Islet precursor cell (in vitro differentiated cells): ENCODE data around the gene CARD10.

Source experiments
- DNase-seq: peaks from one replicate; pipeline ENCODE4 v3.0.0-alpha.2; 2018

CARD10 gene, protein sequence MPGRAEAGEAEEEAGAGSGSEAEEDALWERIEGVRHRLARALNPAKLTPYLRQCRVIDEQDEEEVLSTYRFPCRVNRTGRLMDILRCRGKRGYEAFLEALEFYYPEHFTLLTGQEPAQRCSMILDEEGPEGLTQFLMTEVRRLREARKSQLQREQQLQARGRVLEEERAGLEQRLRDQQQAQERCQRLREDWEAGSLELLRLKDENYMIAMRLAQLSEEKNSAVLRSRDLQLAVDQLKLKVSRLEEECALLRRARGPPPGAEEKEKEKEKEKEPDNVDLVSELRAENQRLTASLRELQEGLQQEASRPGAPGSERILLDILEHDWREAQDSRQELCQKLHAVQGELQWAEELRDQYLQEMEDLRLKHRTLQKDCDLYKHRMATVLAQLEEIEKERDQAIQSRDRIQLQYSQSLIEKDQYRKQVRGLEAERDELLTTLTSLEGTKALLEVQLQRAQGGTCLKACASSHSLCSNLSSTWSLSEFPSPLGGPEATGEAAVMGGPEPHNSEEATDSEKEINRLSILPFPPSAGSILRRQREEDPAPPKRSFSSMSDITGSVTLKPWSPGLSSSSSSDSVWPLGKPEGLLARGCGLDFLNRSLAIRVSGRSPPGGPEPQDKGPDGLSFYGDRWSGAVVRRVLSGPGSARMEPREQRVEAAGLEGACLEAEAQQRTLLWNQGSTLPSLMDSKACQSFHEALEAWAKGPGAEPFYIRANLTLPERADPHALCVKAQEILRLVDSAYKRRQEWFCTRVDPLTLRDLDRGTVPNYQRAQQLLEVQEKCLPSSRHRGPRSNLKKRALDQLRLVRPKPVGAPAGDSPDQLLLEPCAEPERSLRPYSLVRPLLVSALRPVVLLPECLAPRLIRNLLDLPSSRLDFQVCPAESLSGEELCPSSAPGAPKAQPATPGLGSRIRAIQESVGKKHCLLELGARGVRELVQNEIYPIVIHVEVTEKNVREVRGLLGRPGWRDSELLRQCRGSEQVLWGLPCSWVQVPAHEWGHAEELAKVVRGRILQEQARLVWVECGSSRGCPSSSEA

DNA sequence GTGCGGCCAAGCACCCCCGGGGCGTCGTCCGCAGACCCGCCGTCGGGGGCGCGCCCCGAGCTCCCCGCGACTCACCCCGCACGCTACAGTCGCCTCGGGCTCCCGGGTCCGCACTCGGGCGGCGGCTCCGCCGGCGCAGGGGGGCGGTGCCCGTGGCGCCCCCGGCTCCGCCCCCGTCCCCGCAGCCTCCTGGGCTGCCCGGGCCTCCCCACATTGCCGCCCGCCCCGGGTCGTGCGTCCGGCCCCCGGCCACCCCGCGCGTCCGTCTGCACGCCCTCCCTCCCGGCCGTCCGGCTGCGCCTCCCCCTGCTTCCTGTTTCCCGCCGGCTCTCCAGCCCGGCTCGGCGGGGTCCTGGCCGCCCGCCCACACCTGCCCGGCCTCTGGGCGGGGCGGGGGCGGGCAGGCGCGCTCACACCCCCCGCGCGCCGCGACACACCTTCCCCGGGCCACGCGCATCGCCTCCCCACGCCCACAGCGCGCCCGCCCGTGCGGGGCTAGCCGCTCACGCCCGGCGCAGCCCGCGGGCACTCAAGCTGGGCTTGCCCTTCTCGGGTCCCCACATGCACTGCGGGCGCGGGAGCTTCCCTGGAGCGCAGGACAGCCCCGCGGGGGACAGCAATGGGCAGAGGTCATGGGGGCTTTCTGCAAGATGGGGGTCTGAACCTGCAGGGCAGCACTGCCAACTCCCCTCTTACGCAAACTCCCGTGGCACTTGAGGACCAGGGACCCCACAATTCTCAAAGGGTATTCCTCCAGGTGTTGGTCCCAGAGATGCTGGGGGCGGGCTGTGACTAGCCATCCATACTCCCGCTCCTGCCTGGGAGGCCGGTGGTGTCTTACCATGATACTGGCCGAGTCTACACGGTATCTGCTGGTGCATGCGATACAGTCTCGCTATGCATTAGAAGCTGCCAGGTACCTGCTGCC, at the start of gene CARD10:
Gene CARD10, minus strand, starts transcription at position 148 of the 928 bp plus-strand sequence. CDS start 215 bp downstream, outside the sequence.
- DNase-seq, result no peak

DNA sequence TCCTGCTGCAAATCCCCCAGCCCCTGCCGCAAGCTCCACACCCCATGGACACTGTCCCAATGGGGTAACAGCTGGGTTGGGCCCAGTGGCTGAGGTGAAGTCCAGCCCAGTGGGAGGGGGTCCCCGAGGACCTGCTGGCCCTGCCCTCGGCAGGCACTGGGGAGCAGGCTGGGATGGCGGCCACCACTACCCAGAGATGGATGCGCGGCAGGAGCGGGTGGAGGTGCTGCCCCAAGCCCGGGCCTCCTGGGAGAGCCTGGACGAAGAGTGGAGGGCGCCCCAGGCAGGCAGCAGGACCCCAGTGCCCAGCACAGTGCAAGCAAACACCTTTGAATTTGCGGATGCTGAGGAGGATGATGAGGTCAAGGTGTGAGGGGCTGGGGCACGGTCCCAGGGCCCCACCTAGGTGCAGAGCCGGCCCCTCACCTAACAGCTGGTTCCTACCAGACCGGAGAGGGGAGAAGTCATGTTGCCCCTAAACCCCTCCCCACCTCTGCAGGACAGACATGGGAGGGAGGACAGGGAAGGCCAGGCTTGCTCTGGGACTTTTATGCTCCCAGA, 49.3 kb upstream of the CARD10 start:
- DNase-seq, result no peak

DNA sequence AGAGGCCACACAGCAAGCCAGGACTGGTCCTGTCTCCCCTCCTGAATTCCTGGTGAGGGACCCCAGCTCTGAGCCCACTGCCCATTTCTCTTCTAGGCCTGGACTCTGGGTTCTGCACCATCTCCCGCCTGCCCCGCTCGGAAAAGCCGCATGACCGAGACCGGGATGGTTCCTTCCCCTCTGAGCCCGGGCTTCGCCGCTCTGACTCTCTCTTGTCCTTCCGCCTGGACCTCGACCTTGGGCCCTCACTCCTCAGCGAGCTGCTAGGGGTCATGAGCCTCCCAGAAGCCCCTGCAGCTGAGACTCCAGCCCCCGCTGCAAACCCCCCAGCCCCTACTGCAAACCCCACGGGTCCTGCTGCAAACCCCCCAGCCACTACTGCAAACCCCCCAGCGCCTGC, 48.8 kb upstream of the CARD10 start:
- no peak for DNase-seq

DNA sequence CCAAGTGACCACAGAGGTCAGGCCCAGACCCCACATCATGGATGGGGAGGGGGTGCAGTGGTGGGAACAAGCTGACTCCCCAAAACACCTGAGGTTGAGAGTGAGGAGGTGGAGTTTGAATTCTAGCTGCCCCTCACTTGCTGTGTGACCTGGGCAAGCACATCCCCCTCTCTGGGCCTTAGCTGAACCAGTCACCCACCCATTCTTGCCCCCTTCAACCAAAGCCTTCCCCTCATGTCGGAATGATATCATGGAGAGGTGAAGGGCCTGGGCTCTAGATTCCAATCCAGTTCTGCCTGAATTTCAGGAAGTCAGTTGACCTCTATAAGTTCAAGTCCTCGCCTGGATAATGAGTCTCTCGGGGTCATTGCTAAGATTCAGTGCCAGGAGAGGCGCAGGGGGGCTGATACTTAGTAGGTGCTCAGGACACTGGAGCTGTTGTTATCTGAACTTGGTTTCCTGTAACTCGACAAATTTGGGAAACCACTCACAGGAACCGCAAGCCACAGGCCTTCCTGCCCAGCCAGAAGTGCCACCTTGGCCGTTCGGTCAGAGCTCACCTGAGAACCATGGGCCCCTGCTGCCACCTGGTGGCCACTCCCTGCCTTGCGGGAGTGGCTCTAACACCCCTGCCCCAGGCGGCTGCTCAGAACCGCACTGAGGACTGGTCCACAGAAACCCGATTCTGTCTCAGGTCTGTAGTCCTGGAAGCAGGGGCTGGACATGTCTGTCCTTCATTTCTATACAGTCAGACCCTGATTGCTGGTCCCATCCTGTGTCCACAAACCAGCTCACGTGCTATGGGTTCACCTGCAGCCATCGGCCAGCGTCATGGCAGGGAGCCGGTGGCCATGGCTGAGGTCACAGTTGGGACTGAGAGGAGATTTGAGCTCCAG, 47.9 kb upstream of the CARD10 start:
- DNase-seq, result peak; percentile 89

DNA sequence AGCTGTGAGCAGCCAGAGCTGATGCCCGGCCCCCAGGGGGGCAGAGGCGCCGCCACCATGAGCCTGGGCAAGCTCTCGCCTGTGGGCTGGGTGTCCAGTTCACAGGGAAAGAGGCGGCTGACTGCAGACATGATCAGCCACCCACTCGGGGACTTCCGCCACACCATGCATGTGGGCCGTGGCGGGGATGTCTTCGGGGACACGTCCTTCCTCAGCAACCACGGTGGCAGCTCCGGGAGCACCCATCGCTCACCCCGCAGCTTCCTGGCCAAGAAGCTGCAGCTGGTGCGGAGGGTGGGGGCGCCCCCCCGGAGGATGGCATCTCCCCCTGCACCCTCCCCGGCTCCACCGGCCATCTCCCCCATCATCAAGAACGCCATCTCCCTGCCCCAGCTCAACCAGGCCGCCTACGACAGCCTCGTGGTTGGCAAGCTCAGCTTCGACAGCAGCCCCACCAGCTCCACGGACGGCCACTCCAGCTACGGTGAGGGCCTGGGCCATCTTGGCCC, 47.2 kb upstream of the CARD10 start:
- no peak for DNase-seq

DNA sequence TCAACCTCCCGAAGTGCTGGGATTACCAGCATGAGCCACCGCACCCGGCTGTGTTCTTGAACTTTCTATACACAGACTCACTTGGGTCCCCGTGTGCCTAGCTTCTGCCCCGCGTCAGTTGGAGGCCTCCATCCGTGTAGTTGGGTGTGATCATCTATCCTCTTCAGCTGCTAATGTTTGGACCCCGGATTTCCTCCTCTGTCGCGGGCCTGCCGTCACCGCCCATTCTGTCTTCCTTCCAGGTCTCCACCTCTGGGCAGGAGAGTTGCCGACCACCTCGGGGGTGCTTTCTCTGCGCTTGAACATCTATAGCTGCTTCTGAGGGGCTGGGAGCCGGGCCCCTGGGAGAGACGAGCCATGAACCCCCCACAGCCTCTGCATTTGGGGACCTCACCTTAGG, 46.6 kb upstream of the CARD10 start:
- DNase-seq, result no peak

DNA sequence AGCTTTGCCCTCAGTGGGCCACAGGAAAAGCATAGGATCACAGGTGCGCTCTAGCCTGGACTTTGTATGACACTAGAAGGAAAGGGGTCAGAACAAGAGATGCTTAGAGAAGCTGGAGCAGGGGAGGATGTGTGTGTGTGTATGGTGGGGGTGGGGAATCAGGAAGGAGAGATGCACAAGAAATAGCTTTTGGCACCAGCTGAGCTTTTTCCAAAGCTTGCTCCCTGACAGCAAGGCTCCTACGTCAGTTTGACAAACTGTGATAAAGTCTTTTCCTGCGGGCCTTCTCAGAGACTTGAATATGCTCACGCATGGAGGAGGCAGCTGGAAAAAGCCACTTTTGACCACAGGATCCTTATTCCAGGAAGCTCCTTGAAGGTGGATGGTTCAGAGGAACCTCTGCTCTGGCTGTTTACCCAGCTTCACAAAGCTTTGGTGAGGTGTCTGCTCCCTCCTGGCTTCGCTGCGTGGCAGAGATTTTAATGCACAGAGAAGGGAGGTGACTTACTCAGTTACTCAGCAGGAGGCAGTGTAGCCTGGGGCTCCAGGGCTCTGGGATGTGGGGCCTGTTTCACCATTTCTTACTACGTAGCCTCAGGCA, 45.0 kb upstream of the CARD10 start:
- no peak for DNase-seq

DNA sequence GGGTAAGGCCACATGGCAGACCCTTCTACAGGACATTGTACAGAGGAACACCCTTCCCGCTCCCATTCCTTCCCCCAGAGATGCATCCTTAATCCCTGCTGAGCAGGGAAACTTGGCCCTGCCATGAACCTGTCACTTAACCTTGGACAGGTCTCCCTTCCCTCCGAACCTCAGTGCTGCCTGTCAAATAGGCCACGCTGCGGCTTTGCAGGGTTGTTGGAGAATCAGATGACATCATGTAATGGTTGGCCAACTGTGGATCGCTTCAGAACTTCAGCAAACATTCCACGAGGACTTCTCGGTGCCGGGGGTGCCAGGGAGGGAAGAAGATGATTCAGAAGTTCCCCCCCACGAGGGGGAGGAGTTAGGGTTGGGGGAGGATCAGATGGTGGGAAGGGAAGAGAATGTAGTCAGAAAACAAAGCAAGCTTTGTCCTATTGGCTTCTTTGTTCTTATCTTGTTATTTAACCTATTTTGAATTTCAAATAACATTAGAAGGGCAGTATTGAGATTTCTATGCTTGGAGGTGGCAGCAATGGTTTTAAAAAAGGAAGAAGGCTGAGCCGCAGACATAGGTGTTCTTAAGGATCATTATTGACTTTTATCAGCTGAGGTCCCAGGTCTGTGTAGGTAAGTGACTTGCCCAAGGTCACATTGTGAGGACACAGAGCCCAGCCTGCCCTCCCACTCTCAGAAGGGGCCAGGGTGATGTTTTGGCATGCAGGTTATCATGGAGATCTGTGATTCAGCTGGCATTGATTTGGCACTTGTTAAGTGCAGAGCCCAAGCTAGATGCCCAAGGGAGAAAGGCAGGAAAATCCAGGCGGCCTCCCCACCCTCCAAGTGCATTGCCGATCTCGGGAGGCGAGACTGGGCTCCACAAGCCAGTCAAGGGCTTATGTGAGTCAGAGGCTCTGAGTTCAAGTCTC, 44.2 kb upstream of the CARD10 start:
- DNase-seq, result peak; percentile 92

DNA sequence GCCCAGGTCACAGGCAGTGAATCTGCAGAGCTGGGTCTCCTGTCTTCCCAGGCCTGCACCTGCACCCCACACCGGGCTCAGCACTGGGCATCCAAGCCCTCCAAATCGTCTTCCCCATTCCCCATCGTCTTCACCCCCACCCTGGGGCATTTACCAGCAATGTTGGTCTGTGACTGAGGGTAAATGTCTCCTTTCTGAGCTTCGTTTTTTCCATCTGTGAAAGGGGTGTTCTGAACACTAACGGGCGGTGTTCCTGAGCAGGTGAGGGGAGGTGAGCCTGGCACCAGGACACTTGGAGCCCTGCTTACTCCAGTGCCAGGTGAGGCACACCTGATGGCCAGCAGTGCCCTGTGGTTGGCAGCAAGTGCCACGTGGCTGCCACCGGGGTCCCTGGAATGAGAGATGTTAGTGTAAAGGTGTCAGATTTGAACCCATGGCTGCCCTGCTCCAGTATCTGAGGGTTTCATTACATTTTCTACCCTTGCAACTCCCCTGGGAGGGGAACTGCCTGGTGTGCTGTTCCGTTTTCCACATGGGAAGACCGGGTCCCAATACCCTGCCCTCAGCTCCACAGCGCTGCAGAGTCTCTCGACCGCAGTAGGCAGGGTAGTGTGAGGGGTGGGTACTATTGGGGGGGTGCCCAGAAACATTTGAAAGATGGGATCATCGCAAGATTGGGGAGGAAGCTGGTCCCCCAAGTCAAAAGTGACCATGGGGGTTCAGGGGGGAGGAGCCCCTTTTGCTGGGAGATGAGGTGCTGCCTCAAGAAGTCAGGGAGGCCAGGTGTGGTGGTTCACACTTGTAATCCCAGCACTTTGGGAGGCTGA, 43.0 kb upstream of the CARD10 start:
- no peak for DNase-seq

DNA sequence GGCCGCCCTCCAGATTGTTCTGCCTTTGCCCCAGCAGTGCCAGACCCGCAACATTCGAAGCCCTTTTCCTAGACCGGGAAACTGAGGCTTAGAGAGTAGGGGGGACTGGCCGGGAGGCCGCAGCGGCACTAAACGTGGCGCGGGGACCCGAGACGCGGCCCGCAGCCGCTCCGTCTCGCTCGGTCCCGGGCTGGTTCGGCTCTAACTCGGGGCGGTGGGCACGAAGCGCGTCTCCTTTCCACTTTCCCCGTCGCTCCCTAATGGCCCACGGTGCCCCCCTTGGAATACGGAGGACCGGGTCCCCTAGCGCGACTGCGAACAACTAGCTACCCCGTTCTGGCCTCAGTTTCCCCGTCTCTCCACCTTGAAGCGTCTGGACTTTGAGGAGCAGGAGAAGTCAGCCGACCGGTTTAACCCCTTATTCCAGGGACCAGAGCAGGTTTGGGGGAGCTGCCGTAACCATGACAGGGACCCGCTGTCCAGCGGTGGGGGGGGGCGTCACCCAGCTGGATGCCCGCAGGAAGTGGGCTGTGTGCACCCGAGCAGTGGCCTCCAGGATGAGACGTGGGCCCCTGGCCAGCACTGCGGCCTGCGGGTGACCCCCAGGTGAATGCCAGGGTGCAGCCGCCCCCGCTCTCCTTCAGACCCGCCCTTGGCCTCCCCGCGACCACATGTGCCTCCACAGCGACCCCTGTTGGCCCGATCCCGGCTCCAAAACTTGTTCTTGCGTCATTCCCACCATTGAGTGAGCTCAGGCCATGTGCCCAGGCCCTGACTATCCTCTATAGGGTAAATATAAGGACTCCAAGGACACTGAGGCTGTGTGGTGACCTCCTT, 42.2 kb upstream of the CARD10 start:
- peak; percentile 92 for DNase-seq

DNA sequence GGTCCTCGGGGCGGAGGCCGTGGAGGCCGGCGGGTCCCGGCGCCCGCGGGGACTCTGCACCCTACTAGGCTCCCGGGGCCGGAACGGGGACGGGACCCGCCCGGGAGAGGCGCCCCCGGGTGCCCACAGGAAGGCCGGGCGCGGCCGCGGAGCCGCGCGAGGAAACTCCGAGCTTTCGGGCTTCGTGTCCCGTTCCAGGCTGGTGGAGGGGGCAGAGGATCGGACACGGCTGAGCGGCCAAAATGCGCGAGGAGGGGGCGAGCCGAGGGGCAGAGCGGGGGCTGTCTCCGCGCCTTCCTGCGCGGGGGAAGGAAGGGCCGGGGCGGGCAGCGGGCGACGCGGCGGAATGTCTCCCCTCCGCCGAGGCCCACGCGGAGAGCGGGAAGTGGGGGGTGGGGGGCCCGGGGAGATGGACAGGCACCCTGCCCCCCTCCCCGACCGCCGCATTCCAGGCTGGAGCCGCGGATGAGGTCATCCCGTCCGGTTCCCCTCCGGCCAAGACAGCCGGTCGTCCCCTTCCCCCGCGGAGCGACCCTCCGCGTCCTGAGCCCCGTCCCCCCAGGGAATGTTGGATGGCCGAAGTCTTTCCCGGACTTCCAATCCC, 41.5 kb upstream of the CARD10 start:
- DNase-seq, result peak; percentile 80

DNA sequence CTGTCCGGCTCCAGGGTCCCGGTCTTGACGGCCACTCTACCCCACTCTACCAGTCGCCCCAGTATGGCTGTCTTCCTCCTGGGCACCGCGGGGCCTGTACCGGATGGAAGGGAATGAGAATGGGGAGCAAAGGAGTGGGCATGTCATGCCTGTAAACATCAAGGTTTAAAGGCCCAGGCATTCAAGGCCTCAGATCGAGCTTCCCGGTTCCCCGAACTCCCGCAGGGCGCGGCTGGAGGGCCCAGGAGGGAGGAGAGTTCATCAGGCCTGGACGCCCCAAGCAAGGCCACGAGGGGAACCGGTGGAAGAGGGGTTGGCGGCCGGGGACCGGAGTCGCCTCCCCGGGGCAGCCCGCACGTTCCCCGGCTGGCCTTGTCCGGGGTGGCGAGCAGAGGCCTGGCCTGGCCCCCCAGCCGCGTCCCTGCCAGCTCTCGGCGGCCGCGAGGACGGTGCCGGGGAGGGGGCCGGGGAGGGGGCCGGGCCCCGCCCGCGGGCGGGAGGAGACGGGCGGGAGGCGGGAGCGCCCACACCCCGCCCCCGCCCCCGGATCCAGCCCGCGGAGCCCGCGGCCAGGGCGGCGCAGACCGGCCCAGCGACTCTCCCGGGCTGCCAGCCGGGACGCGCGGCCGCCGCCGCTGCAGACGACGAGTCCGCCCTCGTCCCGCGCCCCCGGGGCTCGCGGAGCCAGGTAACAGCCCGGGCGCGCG, 40.8 kb upstream of the CARD10 start, which contains the start of gene CDC42EP1:
Gene CDC42EP1, plus strand, starts transcription at position 580 of the 707 bp plus-strand sequence. CDS start 5,870 bp downstream, outside the sequence.
- DNase-seq, result peak; percentile 75

DNA sequence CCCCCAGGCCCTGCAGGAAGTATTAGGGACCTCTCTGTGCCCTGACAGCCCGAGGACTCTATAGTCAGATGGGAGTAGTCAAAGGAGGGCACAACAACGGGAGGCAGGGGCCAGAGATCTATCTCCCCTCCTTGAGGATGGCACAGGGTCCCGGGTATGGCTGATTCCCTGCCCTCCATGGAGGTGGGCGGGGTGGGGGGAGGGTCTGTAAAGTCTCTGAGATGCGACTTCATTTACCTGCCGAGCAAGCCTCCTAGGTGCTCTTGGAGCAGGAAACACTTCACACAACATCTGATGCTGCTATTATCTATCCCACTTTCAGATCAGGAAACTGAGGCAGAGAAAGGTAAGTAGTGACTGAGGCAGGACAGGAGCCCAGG, 40.3 kb upstream of the CARD10 start:
- DNase-seq, result no peak

DNA sequence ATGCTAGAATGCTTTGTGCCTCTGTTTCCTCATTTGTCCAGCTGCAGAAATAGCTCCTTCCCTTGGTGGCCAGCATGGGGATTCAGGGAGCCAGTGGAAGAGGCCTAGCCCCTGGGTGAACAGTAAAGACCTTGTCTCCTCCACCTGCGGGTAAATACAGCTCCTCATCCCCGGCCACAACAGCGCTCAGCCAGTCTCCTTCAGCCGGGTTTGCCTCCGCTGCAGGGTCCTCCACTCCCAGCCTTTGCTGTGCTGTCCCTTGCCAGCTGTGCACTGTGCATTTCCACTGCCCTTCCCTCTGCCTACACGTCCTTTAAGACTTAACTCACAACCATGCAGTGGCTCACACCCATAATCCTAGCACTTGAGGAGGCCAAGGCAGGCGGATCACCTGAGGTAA, 39.6 kb upstream of the CARD10 start:
- DNase-seq, result no peak

DNA sequence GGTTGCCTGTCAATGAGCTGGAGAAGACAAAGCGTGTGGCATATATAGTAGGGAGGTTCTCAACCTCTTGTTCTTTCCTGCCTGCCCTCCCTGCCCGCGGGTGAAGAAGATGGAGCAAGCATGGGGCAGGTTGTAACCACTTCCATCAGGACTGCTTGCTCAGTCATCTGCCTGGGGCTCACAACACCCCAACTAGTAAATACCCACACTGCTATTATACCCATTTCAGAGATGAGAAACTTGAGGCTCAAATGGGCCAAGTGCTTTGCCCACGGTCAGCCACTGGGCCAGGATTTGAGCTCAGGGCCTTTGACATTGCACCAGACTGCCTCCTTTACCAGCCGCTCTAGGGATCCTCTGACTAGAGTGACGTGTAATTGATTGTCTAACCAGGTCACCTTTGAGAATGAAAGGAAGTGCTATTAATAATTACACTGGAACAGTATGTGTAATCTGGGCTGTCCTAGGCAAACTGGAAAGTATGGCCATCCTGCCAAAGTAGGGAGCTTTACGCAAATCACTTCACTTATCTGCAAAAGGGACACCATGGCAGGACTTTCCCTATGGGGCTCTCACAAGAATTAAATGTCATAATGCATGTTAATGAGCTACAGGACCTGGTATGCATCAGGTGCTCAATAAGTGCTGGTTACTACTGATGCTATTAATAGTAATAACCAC, 38.2 kb upstream of the CARD10 start:
- no peak for DNase-seq

DNA sequence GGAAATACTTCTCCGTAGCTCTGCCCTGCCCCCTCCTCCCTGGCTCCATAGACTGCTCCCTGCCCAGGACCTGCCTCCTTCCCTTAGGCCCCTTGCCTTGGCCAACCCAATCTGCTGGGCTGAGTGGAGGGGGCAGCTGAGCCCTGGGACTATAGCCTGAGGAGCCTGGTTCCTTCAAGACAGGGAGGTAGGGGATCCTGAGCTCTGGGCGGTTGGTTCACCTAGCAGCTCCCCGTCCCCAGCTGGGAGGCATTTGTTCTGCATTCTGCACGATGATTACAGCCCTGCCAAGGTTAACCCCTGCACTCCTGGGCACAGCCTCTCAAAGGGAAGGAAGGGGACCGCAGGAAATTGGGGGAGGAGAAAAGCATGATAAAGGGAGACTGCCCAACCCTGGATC, 37.5 kb upstream of the CARD10 start:
- DNase-seq, result no peak
